GM12801 (cell line): ENCODE data around the gene SNTB2.

Experiments
- TF ChIP-seq, protein P1 (sequence below): IDR thresholded peaks from one replicate; pipeline ENCODE4 v1.5.1; 2011; ENCODE audit warnings: control low read depth; ENCODE audit not compliant: insufficient read length; ENCODE audit errors: extremely low read depth

The SNTB2 gene

DNA sequence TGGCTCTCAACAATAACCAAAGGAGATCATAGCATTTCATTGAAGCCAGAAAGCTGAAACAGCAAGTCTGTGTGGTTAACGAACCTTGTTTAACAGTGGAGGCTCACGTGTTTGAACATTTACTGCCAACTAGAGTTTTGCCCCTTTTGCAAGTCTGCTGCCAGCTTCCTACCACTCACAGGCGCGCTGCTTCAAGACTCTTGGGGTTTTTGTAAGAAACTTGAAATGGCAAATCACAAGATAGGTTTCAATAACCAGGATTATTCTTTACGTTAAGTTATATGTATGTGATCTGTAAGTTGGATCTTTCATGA lies 1.2 kb downstream of the SNTB2 start:
- TF ChIP-seq, protein P1, sequence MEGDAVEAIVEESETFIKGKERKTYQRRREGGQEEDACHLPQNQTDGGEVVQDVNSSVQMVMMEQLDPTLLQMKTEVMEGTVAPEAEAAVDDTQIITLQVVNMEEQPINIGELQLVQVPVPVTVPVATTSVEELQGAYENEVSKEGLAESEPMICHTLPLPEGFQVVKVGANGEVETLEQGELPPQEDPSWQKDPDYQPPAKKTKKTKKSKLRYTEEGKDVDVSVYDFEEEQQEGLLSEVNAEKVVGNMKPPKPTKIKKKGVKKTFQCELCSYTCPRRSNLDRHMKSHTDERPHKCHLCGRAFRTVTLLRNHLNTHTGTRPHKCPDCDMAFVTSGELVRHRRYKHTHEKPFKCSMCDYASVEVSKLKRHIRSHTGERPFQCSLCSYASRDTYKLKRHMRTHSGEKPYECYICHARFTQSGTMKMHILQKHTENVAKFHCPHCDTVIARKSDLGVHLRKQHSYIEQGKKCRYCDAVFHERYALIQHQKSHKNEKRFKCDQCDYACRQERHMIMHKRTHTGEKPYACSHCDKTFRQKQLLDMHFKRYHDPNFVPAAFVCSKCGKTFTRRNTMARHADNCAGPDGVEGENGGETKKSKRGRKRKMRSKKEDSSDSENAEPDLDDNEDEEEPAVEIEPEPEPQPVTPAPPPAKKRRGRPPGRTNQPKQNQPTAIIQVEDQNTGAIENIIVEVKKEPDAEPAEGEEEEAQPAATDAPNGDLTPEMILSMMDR, result no peak

DNA sequence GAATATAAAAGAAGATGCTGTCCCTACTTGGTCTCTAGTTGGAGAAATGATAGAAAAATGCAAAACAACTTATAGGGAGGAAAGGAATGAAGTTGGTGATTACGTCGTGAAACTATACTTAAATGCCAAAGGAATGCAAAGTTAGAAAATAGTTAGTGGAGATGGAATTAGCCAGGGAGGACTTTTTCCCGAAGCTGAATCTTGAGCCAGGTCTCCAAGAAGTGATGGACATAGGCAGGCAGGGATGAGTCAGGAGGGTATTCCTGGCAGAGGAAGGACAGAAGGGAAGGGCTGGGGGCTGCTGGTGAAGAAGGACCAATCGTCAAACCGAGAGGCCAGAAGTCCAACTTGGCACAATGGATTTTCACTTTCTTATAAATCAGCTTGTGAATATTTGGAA lies 1.8 kb downstream of the SNTB2 start:
- TF ChIP-seq, protein P1, result no peak

DNA sequence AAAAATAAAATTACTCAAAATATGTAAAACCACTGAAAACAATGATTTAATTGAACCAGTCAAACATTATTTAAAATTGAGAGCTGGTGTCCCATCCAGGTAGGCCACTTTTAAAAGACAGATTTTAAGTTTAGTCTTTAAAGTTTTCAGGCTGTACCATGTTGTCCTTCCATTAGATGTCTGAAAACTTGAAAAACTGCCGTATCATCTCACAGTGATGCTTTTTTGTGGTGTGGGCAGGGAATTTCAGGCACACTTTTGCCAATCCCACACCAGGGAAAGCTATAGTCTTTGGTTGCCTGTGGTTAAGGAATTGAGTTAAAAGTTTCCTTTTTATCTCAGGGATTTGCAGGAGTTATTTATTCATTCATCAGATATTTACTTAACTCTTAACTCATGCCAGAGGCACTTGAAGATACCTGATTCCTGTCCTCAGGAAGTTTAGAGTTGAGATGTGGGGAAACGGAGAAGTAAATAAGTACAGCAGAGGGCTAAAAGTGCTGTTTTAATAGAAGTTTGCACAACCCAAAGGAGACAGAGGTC lies 3.2 kb downstream of the SNTB2 start:
- TF ChIP-seq, protein P1, result no peak

DNA sequence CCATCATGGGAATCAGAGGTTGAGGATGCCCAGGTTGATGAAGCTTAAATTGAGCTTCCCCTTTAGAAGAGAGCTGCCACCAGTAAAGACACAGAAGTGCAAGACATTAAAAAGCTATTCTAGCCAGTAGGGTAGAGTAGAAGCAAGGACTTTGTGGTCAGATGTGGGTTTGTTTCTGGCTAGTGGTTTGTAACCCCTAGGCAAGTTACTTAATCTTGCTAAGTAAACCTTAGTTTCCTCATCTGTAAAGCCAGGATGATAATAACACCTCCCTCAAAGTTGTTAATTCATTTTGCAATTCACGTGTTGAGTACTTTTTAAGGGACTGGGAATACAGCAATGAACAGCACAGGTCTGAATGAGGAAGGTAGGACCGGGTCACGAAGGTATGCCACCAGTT lies 3.6 kb downstream of the SNTB2 start:
- TF ChIP-seq, protein P1, result no peak

DNA sequence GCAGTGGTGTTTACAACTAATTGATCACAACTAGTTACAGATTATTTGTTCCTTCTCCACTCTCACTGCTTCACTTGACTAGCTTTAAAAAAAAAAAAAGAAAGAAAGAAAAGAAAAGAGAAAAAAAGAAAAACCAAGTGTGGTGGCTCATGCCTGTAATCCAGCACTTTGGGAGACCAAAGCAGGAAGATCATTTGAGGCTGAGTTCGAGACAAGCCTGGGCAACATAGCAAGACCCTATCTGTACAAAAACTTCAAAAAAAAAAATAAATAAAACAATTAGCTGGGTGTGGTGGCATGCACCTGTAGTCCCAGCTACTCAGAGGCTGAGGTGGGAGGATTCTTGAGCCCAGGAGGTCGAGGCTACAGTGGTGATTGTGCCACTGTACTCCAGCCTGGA lies 4.2 kb downstream of the SNTB2 start:
- TF ChIP-seq, protein P1, result no peak

DNA sequence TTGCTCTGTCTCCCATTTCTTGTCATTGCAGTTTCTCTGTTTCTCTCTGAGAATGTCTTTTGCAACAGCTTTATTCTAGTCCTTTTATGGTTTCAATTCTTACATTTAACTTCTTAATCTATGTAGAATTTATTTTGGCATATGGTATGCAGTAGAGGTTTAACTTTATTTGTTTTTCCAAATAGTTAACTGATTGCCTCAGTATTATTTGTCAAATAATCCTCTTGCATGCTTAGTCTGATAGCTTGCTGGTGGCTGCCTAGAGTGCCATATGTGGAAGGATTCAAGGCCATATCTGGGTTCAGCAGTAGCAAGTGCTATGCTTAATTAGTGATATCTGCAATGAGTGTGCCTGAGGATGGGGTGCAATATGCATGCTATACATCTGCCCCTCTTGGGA lies 6.9 kb downstream of the SNTB2 start:
- TF ChIP-seq, protein P1, result no peak

DNA sequence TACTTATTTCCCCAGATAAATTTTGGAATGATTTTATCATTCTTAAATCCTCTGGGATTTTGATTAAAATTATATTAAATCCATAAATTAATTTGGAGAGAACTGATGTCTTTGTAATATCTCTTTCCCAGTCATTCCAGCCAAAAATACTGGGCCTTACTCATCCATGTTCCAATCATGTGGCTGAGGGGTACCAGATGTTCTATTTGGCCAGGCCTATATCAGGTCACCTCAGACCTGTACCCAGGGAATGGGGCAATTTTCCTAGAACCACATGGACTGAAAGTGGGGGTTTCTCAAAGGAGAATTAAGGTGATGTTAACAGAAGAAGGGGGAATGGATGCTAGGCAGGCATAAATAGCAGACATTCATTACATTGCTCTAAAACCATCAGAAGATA lies 7.5 kb downstream of the SNTB2 start:
- TF ChIP-seq, protein P1, result no peak
